Mammary epithelial cell (primary cell): ENCODE measurements around the gene BLOC1S3.

Experiments
- CTCF ChIP-seq, 2 donors: IDR thresholded peaks in 1 of 2; conservative IDR thresholded peaks in 1 of 2; 2 replicates each; pipeline ENCODE4 v1.5.1; 2011 to 2012; ENCODE audit warnings: inconsistent platforms in 2 of 2, low read length in 2 of 2, mild to moderate bottlenecking in 2 of 2, control low read depth in 1 of 2, low read depth in 1 of 2; ENCODE audit not compliant: insufficient read depth in 1 of 2; ENCODE audit errors: extremely low read depth in 1 of 2
- EZH2 ChIP-seq: IDR thresholded peaks from 2 replicates; pipeline ENCODE4 v1.6.1; 2012; ENCODE audit warnings: low read length, inconsistent platforms, borderline replicate concordance

- TF ChIP-seq CTCF (conservative IDR thresholded peaks at IDR 0.05 in 1 of 2, IDR thresholded peaks at IDR 0.05 in 1 of 2; ENCODE audit: extremely low read depth in 1 of 2, insufficient read depth in 1 of 2, low read depth in 1 of 2, low read length in 2 of 2) (no peak), EZH2 (no peak)
These were observed 40.3 kb upstream of the BLOC1S3 start for GRCh38 chr19:45138303-45138751.
